Caco-2 (cell line): ENCODE results near the gene PALLD. TPM values are rescaled to one million over a fixed set of nuclear protein-coding genes. Genes with fewer than 3 reads are reported as not detected.

ENCODE experiments used
- BruUV-seq: library from RNA; stranded (reverse); fragments of 400-500 nt; replicated peaks from 2 replicates; lab custom pipeline; 2021; lab: Mats Ljungman, UMichigan
- CTCF ChIA-PET: fragments of 300-600 bp; sonication (Branson Sonifier 250); formaldehyde crosslinking; loops from one replicate; lab custom pipeline; 2022; ENCODE audit warnings: antibody characterized with exemption; lab: Charles Lee
- POLR2A ChIA-PET: fragments of 300-600 bp; sonication (Branson Sonifier 250); formaldehyde crosslinking; loops from one replicate; lab custom pipeline; 2022; ENCODE audit warnings: antibody characterized with exemption; lab: Charles Lee
- DNase-seq, 2 experiments: peaks; one replicate each; pipeline versions ENCODE4 v3.0.0 to v3.0.0-alpha.2; 2020 to 2022
- H3K27me3 ChIP-seq: replicated peaks from 2 replicates; pipeline ENCODE4 v1.6.0; 2011; ENCODE audit warnings: low read length; ENCODE audit not compliant: control insufficient read depth, insufficient read depth
- H3K36me3 ChIP-seq: 2 replicates; pipeline ENCODE4 v1.5.1; 2011; ENCODE audit warnings: low read length; ENCODE audit not compliant: control insufficient read depth, insufficient read depth
- H3K4me1 ChIP-seq: fragments of 250-450 bp; sonication (Bioruptor Pico); 2 replicates; pipeline ENCODE4 v1.5.1; 2020; ENCODE audit warnings: mild to moderate bottlenecking
- H3K4me3 ChIP-seq: 2 replicates; pipeline ENCODE4 v1.5.1; 2011; ENCODE audit warnings: low read depth, mild to moderate bottlenecking, control low read depth, low read length
- H3K9me3 ChIP-seq: fragments of 250-450 bp; sonication (Bioruptor Pico); 2 replicates; pipeline ENCODE4 v1.5.1; 2020; ENCODE audit warnings: mild to moderate bottlenecking, moderate library complexity
- H3K27ac Mint-ChIP-seq: one replicate; pipeline ENCODE4 v1.8.0; 2022; ENCODE audit warnings: mixed read lengths; ENCODE audit not compliant: unreplicated experiment
- H3K27me3 Mint-ChIP-seq: one replicate; pipeline ENCODE4 v1.8.0; 2022; ENCODE audit warnings: mixed read lengths; ENCODE audit not compliant: insufficient read depth, unreplicated experiment
- H3K36me3 Mint-ChIP-seq: one replicate; pipeline ENCODE4 v1.8.0; 2022; ENCODE audit warnings: mild to moderate bottlenecking, mixed read lengths; ENCODE audit not compliant: insufficient read depth, unreplicated experiment
- H3K4me1 Mint-ChIP-seq: one replicate; pipeline ENCODE4 v1.8.0; 2022; ENCODE audit warnings: low read depth, mixed read lengths; ENCODE audit not compliant: unreplicated experiment
- H3K4me3 Mint-ChIP-seq: one replicate; pipeline ENCODE4 v1.8.0; 2022; ENCODE audit warnings: mild to moderate bottlenecking, moderate library complexity, mixed read lengths; ENCODE audit not compliant: unreplicated experiment
- H3K9me3 Mint-ChIP-seq: one replicate; pipeline ENCODE4 v1.8.0; 2022; ENCODE audit warnings: mixed read lengths; ENCODE audit not compliant: unreplicated experiment
- CTCF ChIP-seq, 2 experiments: fragments of 200-600 bp in 1 of 2; IDR thresholded peaks; 1 replicate in 1 of 2; 2 replicates in 1 of 2; pipeline versions ENCODE4 v1.5.1 to v1.8.0; 2011 to 2022; ENCODE audit warnings: antibody characterized with exemption in 1 of 2, control low read depth in 1 of 2, inconsistent platforms in 1 of 2, low read depth in 1 of 2, low read length in 1 of 2, mild to moderate bottlenecking in 1 of 2, moderate library complexity in 1 of 2; ENCODE audit not compliant: insufficient read depth in 1 of 2, severe bottlenecking in 1 of 2, unreplicated experiment in 1 of 2
- intact Hi-C: fragments of 100-400 bp; cut with micrococcal nuclease; formaldehyde crosslinking; loops from one replicate; pipeline ENCODE4 v1.10.0; 2022; ENCODE audit not compliant: unreplicated experiment
- total RNA-seq: library from RNA; stranded (reverse); gene quantifications from 2 replicates; pipeline ENCODE4 v1.2.3, GENCODE V29; 2022

Gene PALLD
- total RNA-seq, 1 experiment from 2014 or later, result 12.3 TPM

- CTCF ChIA-PET, result no interaction called here
- no peak for TF ChIP-seq CTCF (IDR thresholded peaks at IDR 0.05; ENCODE audit: insufficient read depth in 1 of 2, low read depth in 1 of 2, low read length in 1 of 2, severe bottlenecking in 1 of 2, unreplicated experiment in 1 of 2)
- Histone ChIP-seq H3K9me3 (no peaks in the 10 kb centered on the region), H3K4me3 (no peak overlapping the region), H3K27me3 (no peaks in the 10 kb centered on the region), H3K36me3 (no peaks in the 10 kb centered on the region), H3K4me1 (peaks cover 7% of the 10 kb centered on the region)
- no peak for DNase-seq
- Mint-ChIP-seq H3K27me3 (no peaks in the 10 kb centered on the region), H3K36me3 (no peaks in the 10 kb centered on the region), H3K4me1 (peaks cover 7% of the 10 kb centered on the region), H3K27ac (no peak overlapping the region), H3K9me3 (no peaks in the 10 kb centered on the region), H3K4me3 (no peak overlapping the region)
- POLR2A ChIA-PET, result no interaction called here
- no TSS peak for BruUV-seq
- intact Hi-C loops, result no loop called here
These were observed 1.4 kb downstream of the PALLD start for GRCh38 chr4:168498251-168498650.

GRCh38 chr4:168499241-168499640 is 2.4 kb downstream of the PALLD start:
- no peak for TF ChIP-seq CTCF (IDR thresholded peaks at IDR 0.05; ENCODE audit: insufficient read depth in 1 of 2, low read depth in 1 of 2, low read length in 1 of 2, severe bottlenecking in 1 of 2, unreplicated experiment in 1 of 2)
- Histone ChIP-seq H3K27me3 (no peaks in the 10 kb centered on the region), H3K9me3 (no peaks in the 10 kb centered on the region), H3K4me1 (peaks cover 7% of the 10 kb centered on the region), H3K4me3 (no peak overlapping the region), H3K36me3 (no peaks in the 10 kb centered on the region)
- ChIA-PET POLR2A (no interaction called here), CTCF (no interaction called here)
- intact Hi-C loops, result no loop called here
- Mint-ChIP-seq H3K27ac (no peak overlapping the region), H3K36me3 (no peaks in the 10 kb centered on the region), H3K4me3 (no peak overlapping the region), H3K27me3 (no peaks in the 10 kb centered on the region), H3K9me3 (no peaks in the 10 kb centered on the region), H3K4me1 (peaks cover 7% of the 10 kb centered on the region)
- no TSS peak for BruUV-seq
- DNase-seq, result no peak

- Mint-ChIP-seq H3K27me3 (no peaks in the 10 kb centered on the region), H3K4me3 (no peak overlapping the region), H3K27ac (no peak overlapping the region), H3K9me3 (no peaks in the 10 kb centered on the region), H3K4me1 (peaks cover 7% of the 10 kb centered on the region), H3K36me3 (no peaks in the 10 kb centered on the region)
- BruUV-seq, result no TSS peak
- H3K4me1 ChIP-seq, result peaks cover 7% of the 10 kb centered on the region
- peak in 1 of 2 experiments; percentile 18 for DNase-seq
- TF ChIP-seq CTCF (IDR thresholded peaks at IDR 0.05; ENCODE audit: insufficient read depth in 1 of 2, low read depth in 1 of 2, low read length in 1 of 2, severe bottlenecking in 1 of 2, unreplicated experiment in 1 of 2), result no peak
- no peaks in the 10 kb centered on the region for H3K9me3 ChIP-seq
- H3K4me3 ChIP-seq, result no peak overlapping the region
- POLR2A ChIA-PET, result no interaction called here
- no peaks in the 10 kb centered on the region for H3K27me3 ChIP-seq
- intact Hi-C loops, result no loop called here
- CTCF ChIA-PET, result no interaction called here
- H3K36me3 ChIP-seq, result no peaks in the 10 kb centered on the region
These were observed 4.6 kb downstream of the PALLD start for GRCh38 chr4:168501407-168501806.
